Activated CD4-positive, alpha-beta T cell treated with anti-CD3 and anti-CD28 coated beads for 4 hours (primary cell): ENCODE measurements around the gene SLCO2A1.
"Not testable (repeated sequence)": the region's sequence is repeated elsewhere in the genome, so short reads cannot be mapped to it uniquely, and the experiment has no call there.

Experiments
- DNase-seq, 2 donors: peaks; one replicate each; pipeline ENCODE4 v3.0.0-alpha.2; 2020

Gene SLCO2A1

GRCh38 chr3:134029734-134030378, at the start of gene SLCO2A1:
TSS of gene SLCO2A1 (minus strand) at chr3:134029925. CDS start at chr3:134029802, 123 bp downstream.
- peak in 1 of 2 donors; percentile 1 for DNase-seq

- DNase-seq: no peak
Measured at GRCh38 chr3:134079111-134079547, 49.4 kb upstream of the SLCO2A1 start.

GRCh38 chr3:134078169-134078831, 48.6 kb upstream of the SLCO2A1 start:
- DNase-seq: no peak

GRCh38 chr3:134077649-134078161, 48.0 kb upstream of the SLCO2A1 start:
- DNase-seq: no peak

- no peak for DNase-seq
Measured at GRCh38 chr3:134076851-134077250, 47.1 kb upstream of the SLCO2A1 start.

- DNase-seq: no peak
Measured at GRCh38 chr3:134075846-134076245, 46.1 kb upstream of the SLCO2A1 start.

GRCh38 chr3:134075568-134075825, 45.8 kb upstream of the SLCO2A1 start:
- no peak for DNase-seq

GRCh38 chr3:134074790-134075567, 45.3 kb upstream of the SLCO2A1 start:
- DNase-seq: no peak

- DNase-seq: no peak
Measured at GRCh38 chr3:134074001-134074789, 44.5 kb upstream of the SLCO2A1 start.

GRCh38 chr3:134073583-134073945, 43.8 kb upstream of the SLCO2A1 start:
- DNase-seq: no peak

- DNase-seq: no peak
Measured at GRCh38 chr3:134072881-134073582, 43.3 kb upstream of the SLCO2A1 start.

- not testable (repeated sequence) for DNase-seq
Measured at GRCh38 chr3:134070281-134070680, 40.6 kb upstream of the SLCO2A1 start.

- DNase-seq: no peak
Measured at GRCh38 chr3:134068429-134068828, 38.7 kb upstream of the SLCO2A1 start.

GRCh38 chr3:134067531-134068161, 37.9 kb upstream of the SLCO2A1 start:
- no peak for DNase-seq

- no peak for DNase-seq
Measured at GRCh38 chr3:134066651-134067530, 37.2 kb upstream of the SLCO2A1 start.

- no peak for DNase-seq
Measured at GRCh38 chr3:134066158-134066541, 36.4 kb upstream of the SLCO2A1 start.

- DNase-seq: no peak
Measured at GRCh38 chr3:134065252-134066157, 35.8 kb upstream of the SLCO2A1 start.

- DNase-seq: no peak
Measured at GRCh38 chr3:134064081-134064480, 34.4 kb upstream of the SLCO2A1 start.

GRCh38 chr3:134061401-134061800, 31.7 kb upstream of the SLCO2A1 start:
- no peak for DNase-seq
